Activated CD8-positive, alpha-beta T cell treated with anti-CD3 and anti-CD28 coated beads, Interleukin-2, amount 10 ng/mL, durations not matched to agents 7 days and 5 days (primary cell): ENCODE data around the gene SIRT7. TPM values are rescaled to one million over a fixed set of nuclear protein-coding genes. Genes with fewer than 3 reads are reported as not detected.
"Not testable (repeated sequence)": the region's sequence is repeated elsewhere in the genome, so short reads cannot be mapped to it uniquely, and the experiment has no call there.

ENCODE experiments used
- ATAC-seq: fragments of 150-1000 bp; cut with Tn5 transposase; one replicate; pipeline ENCODE4 v1.10.0; 2021; ENCODE audit warnings: moderate library complexity
- CTCF ChIA-PET: fragments of 350-600 bp; sonication (Branson Sonifier 250); formaldehyde crosslinking; loops from one replicate; lab custom pipeline; 2021; ENCODE audit warnings: antibody characterized with exemption; lab: Charles Lee
- POLR2A ChIA-PET: fragments of 350-600 bp; sonication (Branson Sonifier 250); formaldehyde crosslinking; loops from one replicate; lab custom pipeline; 2021; ENCODE audit warnings: antibody characterized with exemption; lab: Charles Lee
- DNase-seq: peaks from one replicate; pipeline ENCODE4 v3.0.0-alpha.2; 2020
- H3K27ac Mint-ChIP-seq: one replicate; pipeline ENCODE4 v1.8.0; 2021; ENCODE audit warnings: mild to moderate bottlenecking, mixed read lengths
- H3K27me3 Mint-ChIP-seq: one replicate; pipeline ENCODE4 v1.8.0; 2021; ENCODE audit warnings: low read depth, mixed read lengths
- H3K36me3 Mint-ChIP-seq: one replicate; pipeline ENCODE4 v1.8.0; 2021; ENCODE audit warnings: low read depth, mixed read lengths
- H3K4me1 Mint-ChIP-seq: one replicate; pipeline ENCODE4 v1.8.0; 2021; ENCODE audit warnings: low read depth, mixed read lengths
- H3K4me3 Mint-ChIP-seq: one replicate; pipeline ENCODE4 v1.8.0; 2021; ENCODE audit warnings: mild to moderate bottlenecking, mixed read lengths
- H3K9me3 Mint-ChIP-seq: one replicate; pipeline ENCODE4 v1.8.0; 2022; ENCODE audit warnings: mixed read lengths; ENCODE audit not compliant: insufficient read depth
- total RNA-seq, 2 experiments: library from RNA; stranded (reverse); gene quantifications; one replicate each; pipeline ENCODE4 v1.2.3, GENCODE V29; 2021

Gene SIRT7
- total RNA-seq, 2 experiments from 2014 or later: 55.0 to 63.4 TPM

GRCh38 chr17:81959362-81960129, 41.6 kb upstream of the SIRT7 start:
- Mint-ChIP-seq H3K4me3 (no peak overlapping the region), H3K27me3 (peaks cover 40% of the 10 kb centered on the region), H3K36me3 (no peaks in the 10 kb centered on the region), H3K27ac (no peak overlapping the region), H3K4me1 (peaks cover 7% of the 10 kb centered on the region), H3K9me3 (no peaks in the 10 kb centered on the region)
- ATAC-seq (peak; percentile 97), DNase-seq (peak; percentile 80)
- ChIA-PET CTCF (interaction anchor here (0.6 to 2.7 kb wide), 40 partner anchors 9 to 411 kb away, joined by 3 to 138 read pairs (median 4); partner anchors contain the start of genes ASPSCR1, CENPX, DCXR and LRRC45), POLR2A (interaction anchor here (0.6 to 1.4 kb wide), 3 partner anchors 62 to 343 kb away, joined by 3 to 12 read pairs (median 4); partner anchors contain the start of genes CENPX and LRRC45)

- Mint-ChIP-seq H3K4me1 (peaks cover 7% of the 10 kb centered on the region), H3K4me3 (no peak overlapping the region), H3K9me3 (no peaks in the 10 kb centered on the region), H3K36me3 (no peaks in the 10 kb centered on the region), H3K27me3 (peaks cover 32% of the 10 kb centered on the region), H3K27ac (peak overlapping the region; percentile 11)
- no peak for ATAC-seq
- CTCF ChIA-PET: interaction anchor here (0.6 to 2.7 kb wide), 39 partner anchors 8 to 411 kb away, joined by 3 to 138 read pairs (median 4); partner anchors contain the start of genes ASPSCR1, CENPX, DCXR and LRRC45
- no peak for DNase-seq
- POLR2A ChIA-PET: interaction anchor here (0.6 to 1.4 kb wide), 3 partner anchors 63 to 344 kb away, joined by 3 to 12 read pairs (median 4); partner anchors contain the start of genes CENPX and LRRC45
These were observed 40.8 kb upstream of the SIRT7 start for GRCh38 chr17:81958633-81959342.

GRCh38 chr17:81957691-81958432, 39.9 kb upstream of the SIRT7 start:
- Mint-ChIP-seq H3K4me3 (no peak overlapping the region), H3K4me1 (peaks cover 7% of the 10 kb centered on the region), H3K27me3 (peaks cover 27% of the 10 kb centered on the region), H3K9me3 (no peaks in the 10 kb centered on the region), H3K27ac (no peak overlapping the region), H3K36me3 (no peaks in the 10 kb centered on the region)
- ATAC-seq (no peak), DNase-seq (no peak)
- POLR2A ChIA-PET: no interaction called here
- CTCF ChIA-PET: interaction anchor here (0.8 kb wide), 1 partner anchor 64 kb away, joined by 3 read pairs; no protein-coding TSS in a partner anchor

- Mint-ChIP-seq H3K4me3 (no peak overlapping the region), H3K27me3 (peaks cover 20% of the 10 kb centered on the region), H3K27ac (no peak overlapping the region), H3K9me3 (no peaks in the 10 kb centered on the region), H3K36me3 (no peaks in the 10 kb centered on the region), H3K4me1 (peaks cover 5% of the 10 kb centered on the region)
- DNase-seq (no peak), ATAC-seq (no peak)
- ChIA-PET CTCF (interaction anchor here (0.8 to 1.4 kb wide), 2 partner anchors 63 to 65 kb away, joined by 3 to 5 read pairs; no protein-coding TSS in a partner anchor), POLR2A (no interaction called here)
These were observed 38.9 kb upstream of the SIRT7 start for GRCh38 chr17:81956607-81957589.

- H3K4me3 Mint-ChIP-seq: no peak overlapping the region
- H3K4me1 Mint-ChIP-seq: peaks cover 6% of the 10 kb centered on the region
- H3K9me3 Mint-ChIP-seq: no peaks in the 10 kb centered on the region
- no peak for ATAC-seq
- CTCF ChIA-PET: interaction anchor here (1.4 kb wide), 1 partner anchor 64 kb away, joined by 5 read pairs; no protein-coding TSS in a partner anchor
- H3K27ac Mint-ChIP-seq: no peak overlapping the region
- H3K36me3 Mint-ChIP-seq: no peaks in the 10 kb centered on the region
- DNase-seq: no peak
- H3K27me3 Mint-ChIP-seq: peaks cover 23% of the 10 kb centered on the region
- POLR2A ChIA-PET: no interaction called here
These were observed 38.0 kb upstream of the SIRT7 start for GRCh38 chr17:81955756-81956544.

GRCh38 chr17:81955058-81955681, 37.2 kb upstream of the SIRT7 start:
- Mint-ChIP-seq H3K9me3 (no peaks in the 10 kb centered on the region), H3K36me3 (no peaks in the 10 kb centered on the region), H3K27ac (no peak overlapping the region), H3K4me1 (peaks cover 6% of the 10 kb centered on the region), H3K27me3 (peaks cover 25% of the 10 kb centered on the region), H3K4me3 (no peak overlapping the region)
- ChIA-PET CTCF (interaction anchor here (1.4 to 2.1 kb wide), 2 partner anchors 64 to 66 kb away, joined by 5 to 6 read pairs; no protein-coding TSS in a partner anchor), POLR2A (no interaction called here)
- DNase-seq (no peak), ATAC-seq (no peak)

GRCh38 chr17:81954131-81955057, 36.4 kb upstream of the SIRT7 start:
- peaks cover 25% of the 10 kb centered on the region for H3K27me3 Mint-ChIP-seq
- POLR2A ChIA-PET: interaction anchor here (0.6 kb wide), 1 partner anchor 44 kb away, joined by 4 read pairs; no protein-coding TSS in a partner anchor
- no peak for DNase-seq
- H3K9me3 Mint-ChIP-seq: no peaks in the 10 kb centered on the region
- H3K4me1 Mint-ChIP-seq: peaks cover 6% of the 10 kb centered on the region
- H3K36me3 Mint-ChIP-seq: no peaks in the 10 kb centered on the region
- H3K27ac Mint-ChIP-seq: no peak overlapping the region
- ATAC-seq: no peak
- no peak overlapping the region for H3K4me3 Mint-ChIP-seq
- CTCF ChIA-PET: interaction anchor here (0.8 to 2.1 kb wide), 2 partner anchors 67 to 68 kb away, joined by 3 to 6 read pairs; partner anchors contain the start of genes CENPX and LRRC45

- POLR2A ChIA-PET, H3K4me3 Mint-ChIP-seq, H3K9me3 Mint-ChIP-seq, DNase-seq, H3K4me1 Mint-ChIP-seq, ATAC-seq, H3K36me3 Mint-ChIP-seq, H3K27ac Mint-ChIP-seq: not testable (repeated sequence)
- CTCF ChIA-PET: interaction anchor here (0.7 to 2.1 kb wide), 3 partner anchors 68 to 84 kb away, joined by 3 to 6 read pairs (median 3); partner anchors contain the start of genes CENPX and LRRC45
- peaks cover 17% of the 10 kb centered on the region for H3K27me3 Mint-ChIP-seq
These were observed 35.5 kb upstream of the SIRT7 start for GRCh38 chr17:81953443-81953842.

- no peak overlapping the region for H3K4me3 Mint-ChIP-seq
- H3K4me1 Mint-ChIP-seq: peaks cover 3% of the 10 kb centered on the region
- H3K9me3 Mint-ChIP-seq: no peaks in the 10 kb centered on the region
- ATAC-seq (no peak), DNase-seq (no peak)
- H3K36me3 Mint-ChIP-seq: no peaks in the 10 kb centered on the region
- no peak overlapping the region for H3K27ac Mint-ChIP-seq
- ChIA-PET POLR2A (no interaction called here), CTCF (interaction anchor here (0.7 to 2.1 kb wide), 2 partner anchors 68 to 84 kb away, joined by 3 to 6 read pairs; no protein-coding TSS in a partner anchor)
- H3K27me3 Mint-ChIP-seq: peaks cover 11% of the 10 kb centered on the region
These were observed 34.8 kb upstream of the SIRT7 start for GRCh38 chr17:81952792-81953228.
